Cerebellar cortex (tissue), 1 donor: ENCODE results near the gene PIR.
A peak's percentile ranks its signal among the peaks of the same experiment; 100 is the strongest.

Experiments
- DNase-seq: peaks from one replicate; pipeline ENCODE4 v3.0.0-alpha.2; 2015; ENCODE audit warnings: low spot score

Gene PIR

DNA sequence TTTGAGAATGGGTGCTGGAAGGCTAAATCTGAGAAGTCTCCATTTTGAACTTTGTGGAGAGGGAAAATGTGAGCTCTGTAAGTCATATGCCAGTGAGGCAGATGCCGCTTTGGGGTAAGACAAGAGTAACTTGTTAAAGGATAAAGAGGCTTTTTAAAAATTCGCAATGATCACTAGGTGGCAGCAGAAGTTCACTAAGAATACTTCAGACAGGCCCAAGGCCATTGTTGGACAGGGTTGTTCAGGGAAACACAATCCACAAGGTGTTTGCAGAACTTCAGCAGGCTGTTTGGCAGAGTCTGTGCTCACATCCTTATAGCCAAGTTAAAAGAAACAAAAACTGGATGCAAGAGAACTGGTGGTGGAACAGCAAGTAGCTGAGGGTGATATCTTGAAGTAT lies 144.1 kb downstream of the PIR start:
- peak; percentile 62 for DNase-seq

GRCh38 chrX:15345976-15346375 lies 147.2 kb downstream of the PIR start:
- no peak for DNase-seq

- no peak for DNase-seq
These were observed 149.0 kb downstream of the PIR start for GRCh38 chrX:15344106-15344505.

DNA sequence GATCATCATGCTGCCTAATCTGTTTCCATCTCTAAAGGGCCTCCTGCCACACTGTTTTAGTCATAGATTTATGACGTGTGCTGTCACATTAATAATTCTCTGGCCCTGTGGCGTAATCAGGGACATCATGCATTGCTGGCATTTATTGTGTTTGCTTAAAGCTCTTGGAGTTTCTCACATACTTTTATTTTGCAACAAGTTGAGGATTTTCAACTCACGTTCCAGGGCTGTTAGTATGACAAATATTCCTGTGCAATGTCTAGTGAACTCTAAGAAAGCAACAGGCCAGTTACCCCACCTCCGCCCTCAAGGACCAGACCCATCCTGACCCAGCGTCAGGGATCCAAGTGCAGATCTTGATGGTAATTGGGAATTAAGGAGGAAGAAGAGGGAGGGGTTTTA lies 150.1 kb downstream of the PIR start:
- DNase-seq = no peak

- DNase-seq = no peak
These were observed 152.3 kb downstream of the PIR start for GRCh38 chrX:15340867-15341266.

DNA sequence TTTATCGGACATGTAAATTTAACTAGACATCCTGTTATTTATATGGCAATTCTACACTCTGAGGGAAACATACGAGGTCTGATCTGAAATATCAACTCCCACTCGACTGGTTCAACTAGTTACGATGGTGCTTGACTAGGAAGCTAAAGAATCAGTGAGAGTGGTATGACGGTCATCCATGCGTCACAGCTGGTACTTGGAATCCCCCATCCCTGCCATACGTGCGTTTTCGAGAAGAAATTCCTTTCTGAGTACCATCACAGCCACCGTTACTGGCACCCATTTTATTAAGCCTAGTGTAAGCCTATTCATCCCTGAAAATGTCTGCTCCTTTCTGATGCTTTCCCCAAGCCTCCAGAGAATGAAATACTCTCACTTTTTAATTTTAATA lies 157.1 kb downstream of the PIR start:
- peak; percentile 14 for DNase-seq

GRCh38 chrX:15335135-15336022 lies 157.8 kb downstream of the PIR start, which contains the start of gene PIGA:
TSS of gene PIGA (minus strand) at chrX:15335523. CDS start at chrX:15331930, 3,593 bp downstream.
- DNase-seq = peak; percentile 96
